Activated CD8-positive, alpha-beta T cell treated with anti-CD3 and anti-CD28 coated beads, Interleukin-2, amount 10 ng/mL, durations not matched to agents 7 days and 5 days (primary cell): ENCODE results near the gene GBGT1. TPM values are rescaled to one million over a fixed set of nuclear protein-coding genes. Genes with fewer than 3 reads are reported as not detected.
"Not testable (repeated sequence)": the region's sequence is repeated elsewhere in the genome, so short reads cannot be mapped to it uniquely, and the experiment has no call there.

ENCODE experiments used
- ATAC-seq: fragments of 150-1000 bp; cut with Tn5 transposase; one replicate; pipeline ENCODE4 v1.10.0; 2021; ENCODE audit warnings: moderate library complexity
- CTCF ChIA-PET: fragments of 350-600 bp; sonication (Branson Sonifier 250); formaldehyde crosslinking; loops from one replicate; lab custom pipeline; 2021; ENCODE audit warnings: antibody characterized with exemption; lab: Charles Lee
- POLR2A ChIA-PET: fragments of 350-600 bp; sonication (Branson Sonifier 250); formaldehyde crosslinking; loops from one replicate; lab custom pipeline; 2021; ENCODE audit warnings: antibody characterized with exemption; lab: Charles Lee
- DNase-seq: peaks from one replicate; pipeline ENCODE4 v3.0.0-alpha.2; 2020
- H3K27ac Mint-ChIP-seq: one replicate; pipeline ENCODE4 v1.8.0; 2021; ENCODE audit warnings: mild to moderate bottlenecking, mixed read lengths
- H3K27me3 Mint-ChIP-seq: one replicate; pipeline ENCODE4 v1.8.0; 2021; ENCODE audit warnings: low read depth, mixed read lengths
- H3K36me3 Mint-ChIP-seq: one replicate; pipeline ENCODE4 v1.8.0; 2021; ENCODE audit warnings: low read depth, mixed read lengths
- H3K4me1 Mint-ChIP-seq: one replicate; pipeline ENCODE4 v1.8.0; 2021; ENCODE audit warnings: low read depth, mixed read lengths
- H3K4me3 Mint-ChIP-seq: one replicate; pipeline ENCODE4 v1.8.0; 2021; ENCODE audit warnings: mild to moderate bottlenecking, mixed read lengths
- H3K9me3 Mint-ChIP-seq: one replicate; pipeline ENCODE4 v1.8.0; 2022; ENCODE audit warnings: mixed read lengths; ENCODE audit not compliant: insufficient read depth
- total RNA-seq, 2 experiments: library from RNA; stranded (reverse); gene quantifications; one replicate each; pipeline ENCODE4 v1.2.3, GENCODE V29; 2021

The GBGT1 gene
- total RNA-seq, 2 experiments from 2014 or later: 3.1 to 4.1 TPM

DNA sequence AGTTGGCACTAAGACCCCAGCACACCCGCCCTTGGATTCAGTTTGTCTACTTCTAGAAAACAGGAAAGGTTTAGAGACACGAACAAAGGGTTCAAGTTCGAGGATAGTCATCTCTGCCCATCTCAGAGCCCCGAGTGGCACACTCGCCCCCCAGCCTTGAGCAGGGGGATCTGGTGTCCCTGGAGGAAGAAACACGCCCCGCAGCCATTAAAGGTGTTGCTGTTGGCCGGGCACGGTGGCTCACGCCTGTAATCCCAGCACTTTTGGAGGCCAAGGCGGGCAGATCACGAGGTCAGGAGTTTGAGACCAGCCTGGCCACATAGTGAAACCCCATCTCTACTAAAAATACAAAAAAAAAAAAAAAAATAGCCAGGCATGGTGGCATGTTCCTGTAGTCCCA is 6.0 kb upstream of the GBGT1 start:
- DNase-seq, H3K4me1 Mint-ChIP-seq, H3K27ac Mint-ChIP-seq, H3K4me3 Mint-ChIP-seq, ATAC-seq, CTCF ChIA-PET, H3K36me3 Mint-ChIP-seq, H3K27me3 Mint-ChIP-seq, H3K9me3 Mint-ChIP-seq, POLR2A ChIA-PET: not testable (repeated sequence)

GRCh38 chr9:133169102-133169501 is 5.4 kb upstream of the GBGT1 start:
- Mint-ChIP-seq H3K27me3 (peaks cover 8% of the 10 kb centered on the region), H3K4me1 (peaks cover under 1% of the 10 kb centered on the region), H3K27ac (no peak overlapping the region), H3K9me3 (no peaks in the 10 kb centered on the region), H3K4me3 (no peak overlapping the region), H3K36me3 (no peaks in the 10 kb centered on the region)
- CTCF ChIA-PET: no interaction called here
- POLR2A ChIA-PET: no interaction called here
- DNase-seq (no peak), ATAC-seq (no peak)

- Mint-ChIP-seq H3K27ac (no peak overlapping the region), H3K9me3 (no peaks in the 10 kb centered on the region), H3K27me3 (peaks cover 6% of the 10 kb centered on the region), H3K4me3 (no peak overlapping the region), H3K4me1 (peaks cover 6% of the 10 kb centered on the region), H3K36me3 (no peaks in the 10 kb centered on the region)
- ATAC-seq: no peak
- DNase-seq: no peak
- ChIA-PET CTCF (interaction anchor here (1.2 kb wide), 1 partner anchor 11 kb away, joined by 5 read pairs; no protein-coding TSS in a partner anchor), POLR2A (no interaction called here)
Measured at GRCh38 chr9:133168432-133168831, 4.7 kb upstream of the GBGT1 start.

GRCh38 chr9:133167769-133168168 is 4.1 kb upstream of the GBGT1 start:
- Mint-ChIP-seq H3K27me3 (peaks cover 6% of the 10 kb centered on the region), H3K36me3 (no peaks in the 10 kb centered on the region), H3K4me1 (peaks cover 6% of the 10 kb centered on the region), H3K27ac (no peak overlapping the region), H3K9me3 (no peaks in the 10 kb centered on the region), H3K4me3 (no peak overlapping the region)
- ChIA-PET POLR2A (no interaction called here), CTCF (interaction anchor here (1.2 to 2.0 kb wide), 2 partner anchors 12 to 18 kb away, joined by 5 to 10 read pairs; no protein-coding TSS in a partner anchor)
- ATAC-seq (no peak), DNase-seq (no peak)

GRCh38 chr9:133167096-133167730 is 3.5 kb upstream of the GBGT1 start:
- H3K27me3 Mint-ChIP-seq: peaks cover 6% of the 10 kb centered on the region
- H3K36me3 Mint-ChIP-seq: no peaks in the 10 kb centered on the region
- peaks cover 6% of the 10 kb centered on the region for H3K4me1 Mint-ChIP-seq
- no peak overlapping the region for H3K4me3 Mint-ChIP-seq
- H3K9me3 Mint-ChIP-seq: no peaks in the 10 kb centered on the region
- no peak overlapping the region for H3K27ac Mint-ChIP-seq
- no peak for DNase-seq
- POLR2A ChIA-PET: no interaction called here
- ATAC-seq: no peak
- CTCF ChIA-PET: interaction anchor here (1.2 to 2.0 kb wide), 3 partner anchors 13 to 23 kb away, joined by 5 to 10 read pairs (median 5); no protein-coding TSS in a partner anchor

DNA sequence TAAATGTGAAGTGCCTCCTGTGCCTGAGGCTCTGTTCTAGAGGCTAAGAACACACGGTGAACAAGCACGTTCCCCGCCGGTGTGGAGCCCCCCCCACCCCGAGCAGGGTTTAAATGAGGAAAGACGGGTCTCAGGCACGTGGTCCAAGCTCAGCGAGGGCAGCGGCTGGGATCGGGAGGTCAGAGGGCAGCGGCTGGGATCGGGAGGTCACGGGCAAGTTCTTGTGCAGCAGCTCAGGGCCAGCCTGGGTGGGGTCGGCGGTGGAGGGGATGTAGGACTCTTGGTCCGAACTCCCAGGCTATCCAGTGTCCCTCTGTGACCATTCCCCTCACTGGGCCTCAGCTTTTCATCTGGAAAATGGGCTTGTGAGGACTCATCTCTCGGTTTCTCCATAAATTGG is 2.7 kb upstream of the GBGT1 start:
- CTCF ChIA-PET: interaction anchor here (1.9 to 2.0 kb wide), 2 partner anchors 19 to 22 kb away, joined by 5 to 10 read pairs; no protein-coding TSS in a partner anchor
- H3K36me3 Mint-ChIP-seq: no peaks in the 10 kb centered on the region
- DNase-seq (no peak), ATAC-seq (no peak)
- peaks cover 6% of the 10 kb centered on the region for H3K4me1 Mint-ChIP-seq
- H3K4me3 Mint-ChIP-seq: no peak overlapping the region
- peaks cover 8% of the 10 kb centered on the region for H3K27me3 Mint-ChIP-seq
- no peak overlapping the region for H3K27ac Mint-ChIP-seq
- POLR2A ChIA-PET: no interaction called here
- H3K9me3 Mint-ChIP-seq: no peaks in the 10 kb centered on the region

DNA sequence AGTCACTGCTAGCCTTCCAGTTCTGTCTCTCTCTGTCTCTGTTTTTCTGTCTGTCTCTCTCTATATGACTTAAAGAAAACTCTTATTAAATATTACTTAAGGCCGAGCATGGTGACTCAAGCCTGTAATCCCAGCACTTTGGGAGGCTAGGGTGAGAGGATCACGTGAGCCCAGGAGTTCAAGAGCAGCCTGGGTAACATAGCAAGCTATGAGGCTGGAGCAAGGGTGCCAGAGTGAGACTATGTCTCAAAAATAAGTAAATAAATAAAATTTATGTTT is 1.7 kb upstream of the GBGT1 start:
- CTCF ChIA-PET: interaction anchor here (1.9 kb wide), 1 partner anchor 21 kb away, joined by 5 read pairs; no protein-coding TSS in a partner anchor

GRCh38 chr9:133164191-133164590 is 477 bp upstream of the GBGT1 start:
- no peak for ATAC-seq
- Mint-ChIP-seq H3K4me1 (peaks cover 10% of the 10 kb centered on the region), H3K36me3 (no peaks in the 10 kb centered on the region), H3K27ac (no peak overlapping the region), H3K9me3 (no peaks in the 10 kb centered on the region), H3K27me3 (peaks cover 8% of the 10 kb centered on the region), H3K4me3 (peak overlapping the region; percentile 43)
- no peak for DNase-seq
- POLR2A ChIA-PET: no interaction called here
- CTCF ChIA-PET: interaction anchor here (1.0 kb wide), 1 partner anchor 20 kb away, joined by 5 read pairs; no protein-coding TSS in a partner anchor

More for the DNA sequence above, 1.7 kb upstream of the GBGT1 start:
- no peak for ATAC-seq
- H3K4me1 Mint-ChIP-seq: peaks cover 10% of the 10 kb centered on the region
- no peaks in the 10 kb centered on the region for H3K36me3 Mint-ChIP-seq
- no peak overlapping the region for H3K27ac Mint-ChIP-seq
- H3K27me3 Mint-ChIP-seq: peaks cover 8% of the 10 kb centered on the region
- DNase-seq: no peak
- POLR2A ChIA-PET: no interaction called here
- H3K9me3 Mint-ChIP-seq: no peaks in the 10 kb centered on the region
- H3K4me3 Mint-ChIP-seq: no peak overlapping the region

DNA sequence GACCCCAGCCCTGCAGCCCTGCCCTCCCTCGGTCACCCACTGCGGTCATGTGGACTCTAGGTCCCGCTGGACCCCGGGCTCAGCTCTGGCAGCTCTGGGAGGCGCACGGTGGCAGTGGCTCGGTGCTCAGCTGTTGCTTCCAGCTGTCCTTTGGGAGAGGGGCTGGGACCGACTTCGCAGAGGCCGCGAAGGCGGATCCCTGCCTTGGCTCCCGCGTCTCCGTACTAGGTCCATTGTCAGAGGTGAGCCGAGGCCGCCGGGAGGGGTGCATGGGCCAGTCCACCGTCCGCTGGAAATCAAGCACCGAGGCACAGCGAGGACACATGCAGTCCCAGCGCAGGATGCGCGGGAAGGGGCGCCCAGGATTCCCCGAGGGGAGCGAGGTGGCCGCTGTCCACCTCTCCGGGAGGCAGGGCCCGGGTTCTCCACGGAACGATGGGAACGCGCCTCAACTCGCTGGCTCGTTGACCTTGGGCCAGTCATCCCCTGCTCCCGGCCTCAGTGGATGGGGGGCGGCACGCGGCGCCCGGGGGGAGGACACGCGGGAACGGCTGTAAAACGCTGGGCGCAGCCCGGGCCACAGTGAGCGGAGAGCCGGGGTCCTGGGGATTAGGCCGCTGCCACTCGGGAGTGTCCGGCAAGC is 732 bp downstream of the GBGT1 start:
- Mint-ChIP-seq H3K27ac (no peak overlapping the region), H3K36me3 (no peaks in the 10 kb centered on the region)

GRCh38 chr9:133161547-133161950 is 2.2 kb downstream of the GBGT1 start:
- Mint-ChIP-seq H3K36me3 (no peaks in the 10 kb centered on the region), H3K4me1 (peaks cover 10% of the 10 kb centered on the region), H3K27me3 (peaks cover 8% of the 10 kb centered on the region), H3K9me3 (no peaks in the 10 kb centered on the region), H3K27ac (no peak overlapping the region), H3K4me3 (no peak overlapping the region)
- ChIA-PET CTCF (interaction anchor here (1.2 kb wide), 1 partner anchor 39 kb away, joined by 3 read pairs; no protein-coding TSS in a partner anchor), POLR2A (no interaction called here)
- ATAC-seq (no peak), DNase-seq (no peak)

More for the DNA sequence above, 732 bp downstream of the GBGT1 start:
- POLR2A ChIA-PET: no interaction called here
- ATAC-seq (no peak), DNase-seq (no peak)
- CTCF ChIA-PET: no interaction called here
- peaks cover 8% of the 10 kb centered on the region for H3K27me3 Mint-ChIP-seq
- H3K4me3 Mint-ChIP-seq: peak overlapping the region; percentile 53
- H3K9me3 Mint-ChIP-seq: no peaks in the 10 kb centered on the region
- H3K4me1 Mint-ChIP-seq: peaks cover 10% of the 10 kb centered on the region

GRCh38 chr9:133160742-133161546 is 2.8 kb downstream of the GBGT1 start:
- Mint-ChIP-seq H3K9me3 (no peaks in the 10 kb centered on the region), H3K36me3 (no peaks in the 10 kb centered on the region), H3K27ac (no peak overlapping the region), H3K4me1 (peaks cover 10% of the 10 kb centered on the region), H3K27me3 (peaks cover 6% of the 10 kb centered on the region), H3K4me3 (no peak overlapping the region)
- CTCF ChIA-PET: interaction anchor here (0.8 to 1.2 kb wide), 4 partner anchors 9 to 183 kb away, joined by 3 to 6 read pairs (median 3); partner anchors contain the start of gene GFI1B
- POLR2A ChIA-PET: interaction anchor here (0.6 kb wide), 1 partner anchor 336 kb away, joined by 6 read pairs; no protein-coding TSS in a partner anchor
- ATAC-seq (peak; percentile 76), DNase-seq (peak; percentile 67)
